Spleen (tissue), 11 donors: Measurements from ENCODE around the gene AP5B1. TPM values are rescaled to one million over a fixed set of nuclear protein-coding genes. Genes with fewer than 3 reads are reported as not detected.
"Not testable (repeated sequence)": the region's sequence is repeated elsewhere in the genome, so short reads cannot be mapped to it uniquely, and the experiment has no call there.

Experiments used
- DNase-seq: peaks from one replicate; pipeline ENCODE4 v3.0.0-alpha.2; 2020
- H3K27ac ChIP-seq, 8 donors: fragments of 200-600 bp; sonication (generic) in 7 of 8; 1 replicate in 4 of 8; 2 replicates in 4 of 8; pipeline versions ENCODE4 v1.5.0 to v1.8.0; 2016 to 2021; ENCODE audit warnings: inconsistent platforms in 4 of 8, mild to moderate bottlenecking in 4 of 8, moderate library complexity in 1 of 8
- H3K27me3 ChIP-seq, 7 donors: fragments of 200-600 bp; sonication (generic) in 6 of 7; replicated peaks in 1 of 7; 1 replicate in 4 of 7; 2 replicates in 3 of 7; pipeline versions ENCODE4 v1.5.0 to v1.8.0; 2016 to 2021; ENCODE audit warnings: inconsistent platforms in 3 of 7, mild to moderate bottlenecking in 1 of 7
- H3K36me3 ChIP-seq, 6 donors: fragments of 200-600 bp; sonication (generic) in 5 of 6; 1 replicate in 4 of 6; 2 replicates in 2 of 6; pipeline versions ENCODE4 v1.5.0 to v1.8.0; 2016 to 2021; ENCODE audit warnings: inconsistent platforms in 2 of 6
- H3K4me1 ChIP-seq, 6 donors: fragments of 200-600 bp; sonication (generic) in 5 of 6; 1 replicate in 3 of 6; 2 replicates in 3 of 6; pipeline versions ENCODE4 v1.5.0 to v1.8.0; 2016 to 2021; ENCODE audit warnings: inconsistent platforms in 3 of 6
- H3K4me3 ChIP-seq, 8 donors: fragments of 200-600 bp; sonication (generic) in 7 of 8; 1 replicate in 4 of 8; 2 replicates in 4 of 8; pipeline versions ENCODE4 v1.5.0 to v1.8.0; 2016 to 2021; ENCODE audit warnings: inconsistent platforms in 4 of 8, mild to moderate bottlenecking in 4 of 8, moderate library complexity in 2 of 8
- H3K9me3 ChIP-seq, 8 donors: fragments of 200-600 bp; sonication (generic) in 7 of 8; 1 replicate in 4 of 8; 2 replicates in 4 of 8; pipeline versions ENCODE4 v1.5.0 to v1.8.0; 2016 to 2021; ENCODE audit warnings: inconsistent platforms in 4 of 8
- CTCF ChIP-seq, 11 experiments: fragments of 200-600 bp in 7 of 11; fragments of 450-650 bp in 4 of 11; sonication (generic) in 4 of 11; IDR thresholded peaks in 8 of 11; conservative IDR thresholded peaks in 3 of 11; 1 replicate in 7 of 11; 2 replicates in 4 of 11; pipeline versions ENCODE4 v1.4.0 to v1.8.0; 2016 to 2021; ENCODE audit warnings: antibody characterized with exemption in 11 of 11, inconsistent platforms in 4 of 11, mild to moderate bottlenecking in 1 of 11
- POLR2A ChIP-seq, 3 donors: fragments of 450-650 bp; IDR thresholded peaks; one replicate each; pipeline ENCODE4 v1.5.1; 2017; ENCODE audit warnings: antibody characterized with exemption in 3 of 3, mild to moderate bottlenecking in 1 of 3
- POLR2AphosphoS5 ChIP-seq, 3 donors: sonication (generic); formaldehyde crosslinking; IDR thresholded peaks; one replicate each; pipeline ENCODE4 v1.5.1; 2017; ENCODE audit warnings: antibody characterized with exemption in 3 of 3
- WGBS, 5 donors: extraction: QIAGEN DNeasy Blood & Tissue Kit in 3 of 5; methylation state at CpG; one replicate each; pipeline versions ENCODE4 v1.1.5 to v1.1.7; 2013 to 2018; 5-methylcytosine and 5-hydroxymethylcytosine counted together
- intact Hi-C: fragments of 100-400 bp; cut with DNase I; formaldehyde crosslinking; loops from one replicate; pipeline ENCODE4 v1.15.0; 2023; ENCODE audit warnings: low total_unique reads
- polyA plus RNA-seq, 3 donors: library from polyadenylated mRNA; stranded (reverse); fragments of 200-250 nt; gene quantifications; one replicate each; pipeline ENCODE4 v1.2.1, GENCODE V29; 2013
- total RNA-seq, 7 donors: library from RNA; depleted of rRNA in 3 of 7; stranded (reverse); fragments of >200 nt in 3 of 7; fragmentation: NEBNext Ultra II Directional in 4 of 7; extraction: Animal tissue kit (Norgen Biotek cat#: 25700) in 4 of 7; gene quantifications; one replicate each; pipeline versions ENCODE4 v1.1.0 to v1.2.1, GENCODE V29; 2016 to 2021
- donor health status: healthy with polysubstance abuse.
- donor health status: DM: no; HTN: no; CAD: no; lungs with moderate emphysema.
- donor health status: DM: no; HTN: no; CAD: no.
- donor health status: Bipolar disorder and iron deficiency.
- donor health status: healthy.
- donor health status: DM: no; HTN: no; CAD: no.
- donor health status: DM: yes; HTN: yes; CAD: no.

AP5B1 gene
- total and polyA plus RNA-seq, 10 donors, result 2.8 to 58.9 (median 29.8) TPM

GRCh38 chr11:65764434-65764833 is 16.3 kb downstream of the AP5B1 start:
- no peak for TF ChIP-seq CTCF (IDR thresholded peaks at IDR 0.05 in 8 of 11, conservative IDR thresholded peaks at IDR 0.05 in 3 of 11)
- no peak for TF ChIP-seq POLR2A (IDR thresholded peaks at IDR 0.05)
- TF ChIP-seq POLR2AphosphoS5 (IDR thresholded peaks at IDR 0.05), result no peak
- DNase-seq, result no peak
- no peak overlapping the region for H3K27ac ChIP-seq
- no peak overlapping the region for H3K4me3 ChIP-seq
- 82 to 92% (median 89%) methylated on average over 5 of the region's 5 CpGs for WGBS, 5 donors
- peaks cover 0 to 7% (median 1%) of the 10 kb centered on the region in 6 donors for H3K4me1 ChIP-seq
- peaks cover 0 to 15% (median 0%) of the 10 kb centered on the region in 7 donors for H3K27me3 ChIP-seq
- intact Hi-C loops, result no loop called here
- H3K36me3 ChIP-seq, result no peaks in the 10 kb centered on the region
- H3K9me3 ChIP-seq, result no peaks in the 10 kb centered on the region

- H3K27ac ChIP-seq, H3K36me3 ChIP-seq, H3K4me3 ChIP-seq, intact Hi-C loops, H3K9me3 ChIP-seq, H3K4me1 ChIP-seq, DNase-seq: not testable (repeated sequence)
- WGBS, 5 donors, result 81 to 98% (median 90%) methylated on average over 8 to 29 of the region's 29 CpGs
- H3K27me3 ChIP-seq, result peaks cover 0 to 20% (median 0%) of the 10 kb centered on the region in 7 donors
These were observed 18.0 kb downstream of the AP5B1 start for GRCh38 chr11:65762816-65763215.

- H3K27ac ChIP-seq, DNase-seq, H3K4me1 ChIP-seq, H3K9me3 ChIP-seq, H3K36me3 ChIP-seq, H3K4me3 ChIP-seq, intact Hi-C loops: not testable (repeated sequence)
- 55 to 78% (median 69%) methylated on average over 4 to 5 of the region's 5 CpGs for WGBS, 5 donors
- H3K27me3 ChIP-seq, result peaks cover 0 to 24% (median 0%) of the 10 kb centered on the region in 7 donors
These were observed 18.6 kb downstream of the AP5B1 start for GRCh38 chr11:65762169-65762568.

GRCh38 chr11:65745049-65745448 is 35.7 kb downstream of the AP5B1 start:
- intact Hi-C loops, result no loop called here
- H3K27ac ChIP-seq, result no peak overlapping the region
- no peak for DNase-seq
- no peaks in the 10 kb centered on the region for H3K9me3 ChIP-seq
- TF ChIP-seq POLR2AphosphoS5 (IDR thresholded peaks at IDR 0.05) (no peak), POLR2A (IDR thresholded peaks at IDR 0.05) (no peak), CTCF (IDR thresholded peaks at IDR 0.05 in 8 of 11, conservative IDR thresholded peaks at IDR 0.05 in 3 of 11) (no peak)
- peaks cover 0 to 8% (median 0%) of the 10 kb centered on the region in 7 donors for H3K27me3 ChIP-seq
- H3K4me3 ChIP-seq, result no peak overlapping the region
- no peaks in the 10 kb centered on the region for H3K36me3 ChIP-seq
- H3K4me1 ChIP-seq, result no peaks in the 10 kb centered on the region
- WGBS, 5 donors, result 90 to 97% (median 93%) methylated on average over 13 to 17 of the region's 17 CpGs

GRCh38 chr11:65744699-65745042 is 36.1 kb downstream of the AP5B1 start:
- no peak for TF ChIP-seq POLR2A (IDR thresholded peaks at IDR 0.05)
- TF ChIP-seq CTCF (IDR thresholded peaks at IDR 0.05 in 8 of 11, conservative IDR thresholded peaks at IDR 0.05 in 3 of 11), result no peak
- TF ChIP-seq POLR2AphosphoS5 (IDR thresholded peaks at IDR 0.05), result no peak
- Histone ChIP-seq H3K27ac (no peak overlapping the region), H3K9me3 (no peaks in the 10 kb centered on the region), H3K27me3 (peaks cover 0 to 5% (median 0%) of the 10 kb centered on the region in 7 donors), H3K4me1 (no peaks in the 10 kb centered on the region), H3K4me3 (no peak overlapping the region), H3K36me3 (no peaks in the 10 kb centered on the region)
- intact Hi-C loops, result no loop called here
- no peak for DNase-seq
- WGBS, 5 donors, result 79 to 93% (median 86%) methylated on average over 7 to 8 of the region's 8 CpGs
